Measurements from ENCODE around the gene FGF2.

The FGF2 gene

DNA sequence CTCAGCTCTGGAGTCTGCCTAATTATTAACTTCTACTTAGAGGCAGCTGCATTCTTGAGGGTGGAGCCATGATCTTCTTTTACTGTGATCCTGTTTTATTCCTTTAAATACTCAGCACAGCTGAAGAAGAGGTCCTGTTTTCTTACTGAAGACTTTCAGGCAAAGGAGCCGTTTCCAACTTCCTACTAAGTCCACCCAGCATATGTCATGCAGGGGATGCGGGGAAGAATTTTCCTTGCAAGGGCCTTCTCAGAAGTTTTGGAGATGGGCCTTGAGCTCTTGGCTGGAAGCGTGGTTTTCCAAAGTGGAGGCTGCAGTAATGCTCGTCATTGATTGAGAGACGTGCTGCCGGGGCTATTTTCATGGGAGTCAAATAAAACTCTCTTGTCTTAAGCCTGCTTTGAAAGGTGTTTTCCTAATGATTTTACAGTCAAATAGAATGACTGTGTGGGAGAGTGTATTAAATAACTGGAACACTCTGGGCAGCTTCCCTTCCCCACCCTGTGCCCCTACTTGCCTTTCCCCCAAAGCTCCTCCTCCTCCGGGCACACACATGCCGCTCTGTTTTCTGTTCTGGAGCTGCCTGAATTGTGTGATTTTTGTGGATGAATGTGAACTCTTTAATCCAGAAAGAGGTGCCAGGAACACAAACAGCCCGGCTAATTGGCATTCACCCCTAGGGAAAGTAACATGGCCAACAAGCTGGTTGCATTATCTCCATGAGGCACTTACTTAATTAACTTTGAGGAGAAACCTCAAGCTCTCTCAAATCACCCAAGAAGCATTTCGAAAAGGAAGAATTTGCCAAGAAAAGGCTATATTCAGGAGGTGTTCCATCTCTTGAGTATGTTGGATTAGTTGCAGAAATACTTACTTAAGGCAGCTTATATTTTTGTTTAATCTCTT, 28.1 kb downstream of the FGF2 start:
- in situ Hi-C loops (cut with MboI; ENCODE audit: low pct_unique_long_range_greater_than_20kb, low sequenced_read_pairs, unreplicated experiment), result no loop called here
- no peak for TF ChIP-seq CTCF (IDR thresholded peaks at IDR 0.05; ENCODE audit: extremely low read depth, insufficient read depth, missing control alignments)
- no peak for DNase-seq (ENCODE audit: low spot score)

DNA sequence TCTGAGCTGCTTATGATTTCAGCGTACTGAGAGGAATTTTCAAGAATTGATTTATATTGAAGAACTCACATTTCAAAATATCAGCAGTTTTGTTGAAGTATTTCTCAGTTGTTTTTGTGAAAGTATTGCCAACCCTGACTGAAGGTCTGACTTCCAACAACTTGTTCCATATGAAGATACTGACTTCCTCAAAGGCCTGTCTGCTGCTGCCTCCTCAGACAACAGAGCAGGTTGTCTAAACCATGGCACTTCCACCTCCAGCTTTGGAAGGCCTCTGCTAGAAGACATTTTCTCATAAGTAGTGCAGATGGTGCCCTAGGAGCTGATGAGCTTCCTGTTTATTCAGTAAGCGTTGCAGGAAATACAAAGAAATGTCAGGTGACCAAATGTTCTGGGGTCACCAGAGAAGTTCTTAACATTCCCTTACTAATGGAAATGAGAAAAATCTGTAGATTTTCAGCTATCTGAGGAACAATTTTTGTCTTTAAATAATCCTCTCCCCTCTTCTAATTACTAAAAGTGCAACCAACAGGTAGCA, 28.8 kb downstream of the FGF2 start:
- in situ Hi-C loops (cut with MboI; ENCODE audit: low pct_unique_long_range_greater_than_20kb, low sequenced_read_pairs, unreplicated experiment), result no loop called here
- no peak for DNase-seq (ENCODE audit: low spot score)
- no peak for TF ChIP-seq CTCF (IDR thresholded peaks at IDR 0.05; ENCODE audit: extremely low read depth, insufficient read depth, missing control alignments)

GRCh38 chr4:122857160-122857559, 30.5 kb downstream of the FGF2 start:
- no peak for TF ChIP-seq CTCF (IDR thresholded peaks at IDR 0.05; ENCODE audit: extremely low read depth, insufficient read depth, missing control alignments)
- no peak for DNase-seq (ENCODE audit: low spot score)
- in situ Hi-C loops (cut with MboI; ENCODE audit: low pct_unique_long_range_greater_than_20kb, low sequenced_read_pairs, unreplicated experiment), result no loop called here

- no peak for DNase-seq (ENCODE audit: low spot score)
- TF ChIP-seq CTCF (IDR thresholded peaks at IDR 0.05; ENCODE audit: extremely low read depth, insufficient read depth, missing control alignments), result no peak
- in situ Hi-C loops (cut with MboI; ENCODE audit: low pct_unique_long_range_greater_than_20kb, low sequenced_read_pairs, unreplicated experiment), result no loop called here
Measured at GRCh38 chr4:122858705-122859104, 32.1 kb downstream of the FGF2 start.

DNA sequence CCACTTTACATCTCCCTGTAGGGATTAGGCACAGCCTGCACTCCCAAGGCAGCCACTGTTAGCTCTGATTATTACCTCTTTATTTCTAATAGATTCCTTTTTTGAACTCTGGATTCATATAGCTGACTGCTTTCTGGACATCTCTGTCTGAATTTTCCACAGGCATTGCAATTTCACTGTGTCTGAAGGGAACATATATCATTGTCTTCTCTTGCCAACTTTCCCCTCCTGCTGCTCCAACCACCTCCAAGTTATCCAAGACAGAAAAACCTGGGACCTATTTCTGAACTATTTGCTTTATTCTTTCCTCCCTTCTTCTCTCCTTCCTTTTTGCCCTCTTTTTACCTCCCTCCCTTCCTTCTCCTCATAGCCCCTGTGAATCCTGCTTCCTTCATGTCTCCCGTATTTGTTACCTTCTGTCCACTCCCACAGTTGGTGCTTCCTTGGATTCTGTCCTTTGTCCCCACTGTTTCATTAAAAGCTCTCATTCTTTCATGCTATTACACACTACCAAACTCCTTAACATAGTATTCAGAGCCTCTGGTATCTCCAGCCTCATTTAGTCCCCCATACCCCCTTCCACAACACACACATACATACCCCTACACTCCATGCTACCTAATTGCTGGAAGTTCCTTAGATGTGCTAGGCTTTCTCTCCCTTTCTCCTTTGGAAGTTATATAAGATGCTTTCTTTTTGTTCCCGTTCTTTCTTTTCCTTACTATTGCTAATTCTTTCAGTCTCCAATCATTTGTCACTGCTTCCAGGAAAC, 34.7 kb downstream of the FGF2 start:
- in situ Hi-C loops (cut with MboI; ENCODE audit: low pct_unique_long_range_greater_than_20kb, low sequenced_read_pairs, unreplicated experiment), result no loop called here
- no peak for DNase-seq (ENCODE audit: low spot score)
- no peak for TF ChIP-seq CTCF (IDR thresholded peaks at IDR 0.05; ENCODE audit: extremely low read depth, insufficient read depth, missing control alignments)

- TF ChIP-seq CTCF (IDR thresholded peaks at IDR 0.05; ENCODE audit: extremely low read depth, insufficient read depth, missing control alignments), result no peak
- no peak for DNase-seq (ENCODE audit: low spot score)
- in situ Hi-C loops (cut with MboI; ENCODE audit: low pct_unique_long_range_greater_than_20kb, low sequenced_read_pairs, unreplicated experiment), result no loop called here
Measured at GRCh38 chr4:122863639-122864038, 37.0 kb downstream of the FGF2 start.

All from GM13977 (cell line).